ENCODE measurements around the gene LZTS2.

- TF ChIP-seq BMI1 (IDR thresholded peaks at IDR 0.05; ENCODE audit: borderline replicate concordance) (no peak), MXI1 (IDR thresholded peaks at IDR 0.05; ENCODE audit: low read depth, low read length) (no peak), SMC3 (IDR thresholded peaks at IDR 0.05; ENCODE audit: borderline replicate concordance, low read length) (no peak), SIN3A (IDR thresholded peaks at IDR 0.05; ENCODE audit: low read depth, low read length) (no peak), CREB1 (IDR thresholded peaks at IDR 0.05; ENCODE audit: low read depth) (no peak), CTCF (IDR thresholded peaks at IDR 0.05 in 2 of 3, conservative IDR thresholded peaks at IDR 0.05 in 1 of 3; ENCODE audit: control insufficient read depth in 2 of 3, extremely low read depth in 1 of 3, insufficient read depth in 1 of 3, low read depth in 3 of 3, low read length in 3 of 3) (no peak)
These were observed 26.6 kb upstream of the LZTS2 start for GRCh38 chr10:100972904-100973535.
